ENCODE data around the gene KLF3.

Gene KLF3

GRCh38 chr4:38735870-38736269 is 71.9 kb downstream of the KLF3 start (continued):
- no peak for TF ChIP-seq HIC1 (tag by site-specific recombination; IDR thresholded peaks at IDR 0.05)
- TF ChIP-seq ZBTB17 (tag by site-specific recombination; IDR thresholded peaks at IDR 0.05) = no peak
- no peak for TF ChIP-seq TRIM28 (IDR thresholded peaks at IDR 0.05; ENCODE audit: borderline replicate concordance, low read length)

GRCh38 chr4:38738940-38739803 is 75.2 kb downstream of the KLF3 start:
- POLR2A ChIA-PET = no interaction called here
- no peak for TF ChIP-seq ZNF394 (tag by site-specific recombination; IDR thresholded peaks at IDR 0.05; ENCODE audit: borderline replicate concordance)
- no peak for TF ChIP-seq ZNF423 (tag by site-specific recombination; IDR thresholded peaks at IDR 0.05)
- TF ChIP-seq ZNF433 (tag by site-specific recombination; IDR thresholded peaks at IDR 0.05; ENCODE audit: low read depth) = no peak
- no peak for TF ChIP-seq ZBTB10 (tag by site-specific recombination; IDR thresholded peaks at IDR 0.05)

DNA sequence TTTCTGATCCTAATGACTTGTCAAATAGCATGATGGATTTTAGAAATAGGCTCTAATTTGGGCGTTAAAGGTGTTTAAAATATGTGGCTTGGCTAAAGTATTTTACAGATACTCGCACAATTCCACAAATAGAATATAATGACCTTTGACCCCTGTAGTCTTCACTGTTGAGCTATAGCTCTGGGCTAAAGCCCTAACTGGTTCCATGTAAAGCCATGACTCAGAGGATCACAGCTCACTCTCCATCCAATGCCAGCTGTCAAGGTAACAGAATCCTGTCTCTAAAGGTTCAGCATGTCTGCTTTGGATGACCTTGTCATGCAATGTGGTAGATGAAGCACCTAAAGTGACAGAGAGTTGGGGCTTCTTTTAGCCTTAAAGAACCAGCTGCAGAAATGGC is 76.3 kb downstream of the KLF3 start:
- TF ChIP-seq ZNF311 (tag by site-specific recombination; IDR thresholded peaks at IDR 0.05; ENCODE audit: borderline replicate concordance) = no peak
- POLR2A ChIA-PET = no interaction called here
- Histone ChIP-seq H3K27ac (ENCODE audit: extremely low read depth, low read depth, low read length) (no peak overlapping the region), H3K4me3 (ENCODE audit: low read depth, low read length) (no peak overlapping the region), H3K36me3 (ENCODE audit: control insufficient read depth in 2 of 2, insufficient read depth in 1 of 2, low read length in 2 of 2) (no peaks in the 10 kb centered on the region), H3K9me3 (ENCODE audit: control insufficient read depth, insufficient read depth, low read depth, low read length) (no peaks in the 10 kb centered on the region), H3K4me1 (ENCODE audit: control insufficient read depth, insufficient read depth, low read length) (no peaks in the 10 kb centered on the region)
- CTCF ChIA-PET = interaction anchor here (1.6 kb wide), 1 partner anchor 10 kb away, joined by 7 read pairs; no protein-coding TSS in a partner anchor

More at GRCh38 chr4:38738940-38739803, 75.2 kb downstream of the KLF3 start:
- Histone ChIP-seq H3K36me3 (ENCODE audit: control insufficient read depth in 2 of 2, insufficient read depth in 1 of 2, low read length in 2 of 2) (no peaks in the 10 kb centered on the region), H3K4me3 (ENCODE audit: low read depth, low read length) (no peak overlapping the region), H3K27ac (ENCODE audit: extremely low read depth, low read depth, low read length) (no peak overlapping the region), H3K9me3 (ENCODE audit: control insufficient read depth, insufficient read depth, low read depth, low read length) (no peaks in the 10 kb centered on the region), H3K4me1 (ENCODE audit: control insufficient read depth, insufficient read depth, low read length) (no peaks in the 10 kb centered on the region)
- CTCF ChIA-PET = interaction anchor here (0.6 to 1.6 kb wide), 3 partner anchors 9 to 560 kb away, joined by 3 to 7 read pairs (median 4); partner anchors contain the start of gene TLR1

GRCh38 chr4:38743866-38744265 is 79.9 kb downstream of the KLF3 start:
- POLR2A ChIA-PET = no interaction called here
- H3K4me3 ChIP-seq (ENCODE audit: low read depth, low read length) = no peak overlapping the region
- no peaks in the 10 kb centered on the region for H3K36me3 ChIP-seq (ENCODE audit: control insufficient read depth in 2 of 2, insufficient read depth in 1 of 2, low read length in 2 of 2)
- CTCF ChIA-PET = interaction anchor here (1.8 kb wide), 1 partner anchor 38 kb away, joined by 4 read pairs; the partner anchor contains the start of gene TLR10
- TF ChIP-seq ZNF292 (tag by site-specific recombination; IDR thresholded peaks at IDR 0.05; ENCODE audit: borderline replicate concordance, low read depth) (no peak), ZNF645 (tag by site-specific recombination; IDR thresholded peaks at IDR 0.05) (no peak), ZNF571 (tag by site-specific recombination; IDR thresholded peaks at IDR 0.05) (no peak), OVOL3 (tag by site-specific recombination; IDR thresholded peaks at IDR 0.05) (no peak), ZNF416 (tag by site-specific recombination; IDR thresholded peaks at IDR 0.05) (no peak), ZNF501 (tag by site-specific recombination; IDR thresholded peaks at IDR 0.05) (no peak), MZF1 (tag by site-specific recombination; IDR thresholded peaks at IDR 0.05; ENCODE audit: borderline replicate concordance) (no peak), HOXA7 (CRISPR knock-in tag; IDR thresholded peaks at IDR 0.05; ENCODE audit: borderline replicate concordance) (no peak), ZBTB7A (tag by site-specific recombination; IDR thresholded peaks at IDR 0.05; ENCODE audit: low read depth) (no peak), WT1 (tag by site-specific recombination; IDR thresholded peaks at IDR 0.05) (no peak)
- H3K27ac ChIP-seq (ENCODE audit: extremely low read depth, low read depth, low read length) = no peak overlapping the region
- no peaks in the 10 kb centered on the region for H3K4me1 ChIP-seq (ENCODE audit: control insufficient read depth, insufficient read depth, low read length)
- no peaks in the 10 kb centered on the region for H3K9me3 ChIP-seq (ENCODE audit: control insufficient read depth, insufficient read depth, low read depth, low read length)
